Ovary (tissue), 3 donors: Measurements from ENCODE around the gene TRAK1.

Experiments used
- EP300 ChIP-seq: sonication (generic); formaldehyde crosslinking; IDR thresholded peaks from one replicate; pipeline ENCODE4 v1.6.1; 2017; ENCODE audit warnings: antibody characterized with exemption
- POLR2A ChIP-seq: fragments of 450-650 bp; IDR thresholded peaks from one replicate; pipeline ENCODE4 v1.6.1; 2017; ENCODE audit warnings: antibody characterized with exemption, mild to moderate bottlenecking, moderate library complexity
- TF ChIP-seq, protein P1 (sequence below), 3 donors: fragments of 450-650 bp in 2 of 3; fragments of 200-600 bp in 1 of 3; IDR thresholded peaks; one replicate each; pipeline versions ENCODE4 v1.5.1 to v1.8.0; 2016 to 2022; ENCODE audit warnings: antibody characterized with exemption in 3 of 3, mild to moderate bottlenecking in 1 of 3
- donor health status: DM: no; HTN: no; CAD: no.

DNA sequence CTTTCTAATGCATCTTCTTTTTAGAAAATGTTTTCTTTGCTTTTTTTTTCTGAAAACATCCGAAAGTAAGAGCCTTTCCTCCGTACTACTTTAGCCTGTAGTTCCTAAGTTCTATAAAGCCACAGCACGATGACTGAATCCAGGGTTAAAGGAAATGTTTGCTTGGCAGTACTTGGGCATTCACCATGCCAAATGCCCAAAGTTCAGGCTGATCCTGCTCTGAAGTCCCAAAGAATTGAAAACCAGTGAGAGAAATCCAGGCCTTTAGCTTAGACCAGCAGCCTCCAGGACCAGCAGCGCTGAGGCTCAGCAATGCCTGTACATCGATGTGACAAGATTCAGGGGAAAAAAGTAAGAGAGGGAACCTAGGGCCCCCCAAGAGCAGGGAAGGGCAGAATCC lies 139.7 kb downstream of the TRAK1 start:
- TF ChIP-seq, protein P1, sequence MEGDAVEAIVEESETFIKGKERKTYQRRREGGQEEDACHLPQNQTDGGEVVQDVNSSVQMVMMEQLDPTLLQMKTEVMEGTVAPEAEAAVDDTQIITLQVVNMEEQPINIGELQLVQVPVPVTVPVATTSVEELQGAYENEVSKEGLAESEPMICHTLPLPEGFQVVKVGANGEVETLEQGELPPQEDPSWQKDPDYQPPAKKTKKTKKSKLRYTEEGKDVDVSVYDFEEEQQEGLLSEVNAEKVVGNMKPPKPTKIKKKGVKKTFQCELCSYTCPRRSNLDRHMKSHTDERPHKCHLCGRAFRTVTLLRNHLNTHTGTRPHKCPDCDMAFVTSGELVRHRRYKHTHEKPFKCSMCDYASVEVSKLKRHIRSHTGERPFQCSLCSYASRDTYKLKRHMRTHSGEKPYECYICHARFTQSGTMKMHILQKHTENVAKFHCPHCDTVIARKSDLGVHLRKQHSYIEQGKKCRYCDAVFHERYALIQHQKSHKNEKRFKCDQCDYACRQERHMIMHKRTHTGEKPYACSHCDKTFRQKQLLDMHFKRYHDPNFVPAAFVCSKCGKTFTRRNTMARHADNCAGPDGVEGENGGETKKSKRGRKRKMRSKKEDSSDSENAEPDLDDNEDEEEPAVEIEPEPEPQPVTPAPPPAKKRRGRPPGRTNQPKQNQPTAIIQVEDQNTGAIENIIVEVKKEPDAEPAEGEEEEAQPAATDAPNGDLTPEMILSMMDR (IDR thresholded peaks at IDR 0.05): no peak
- TF ChIP-seq POLR2A: no peak
- no peak for TF ChIP-seq EP300
